ENCODE results near the gene JUND. TPM values are rescaled to one million over a fixed set of nuclear protein-coding genes. Genes with fewer than 3 reads are reported as not detected.

JUND gene
- total RNA-seq, 2 experiments from 2014 or later, result 79.0 to 138 TPM

DNA sequence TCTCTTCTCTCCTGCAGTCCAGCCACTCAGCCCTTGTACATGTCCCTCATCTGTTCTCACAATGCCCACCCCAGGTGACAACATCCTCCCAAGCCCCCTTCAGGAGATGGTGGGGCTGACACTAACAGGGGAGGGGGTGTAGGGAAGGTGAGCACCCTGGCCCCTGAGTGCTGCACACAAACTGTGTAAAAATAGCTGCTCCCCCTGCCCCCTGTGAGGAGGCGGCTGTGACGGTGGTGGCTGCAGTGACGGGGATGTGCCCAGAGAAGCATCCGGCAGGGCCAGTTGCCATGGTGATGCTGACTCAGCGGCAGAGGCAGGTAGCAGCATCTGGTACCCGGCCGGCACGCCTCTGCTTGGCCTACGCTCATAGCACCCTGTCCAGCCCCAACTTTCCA lies 13.0 kb upstream of the JUND start:
- Histone ChIP-seq H4K20me1 (ENCODE audit: insufficient read depth, low read length) (no peaks in the 10 kb centered on the region), H2AFZ (ENCODE audit: low read length) (no peak overlapping the region), H3K4me3 (ENCODE audit: low read depth, low read length, poor library complexity, severe bottlenecking) (no peak overlapping the region), H3K36me3 (ENCODE audit: insufficient read depth, low read length) (no peaks in the 10 kb centered on the region), H3K27ac (ENCODE audit: low read depth, low read length, poor library complexity, severe bottlenecking) (no peak overlapping the region), H3K4me2 (ENCODE audit: low read length) (peak overlapping the region; percentile 87), H3K9me2 (ENCODE audit: insufficient read depth, low read length) (no peaks in the 10 kb centered on the region), H3K9me3 (ENCODE audit: low read length) (no peaks in the 10 kb centered on the region), H3K79me2 (ENCODE audit: insufficient read depth, low read depth, low read length) (no peaks in the 10 kb centered on the region), H3K4me1 (ENCODE audit: insufficient read depth, low read length, poor library complexity, severe bottlenecking) (peaks cover 56% of the 10 kb centered on the region)
- TF ChIP-seq, protein P1, sequence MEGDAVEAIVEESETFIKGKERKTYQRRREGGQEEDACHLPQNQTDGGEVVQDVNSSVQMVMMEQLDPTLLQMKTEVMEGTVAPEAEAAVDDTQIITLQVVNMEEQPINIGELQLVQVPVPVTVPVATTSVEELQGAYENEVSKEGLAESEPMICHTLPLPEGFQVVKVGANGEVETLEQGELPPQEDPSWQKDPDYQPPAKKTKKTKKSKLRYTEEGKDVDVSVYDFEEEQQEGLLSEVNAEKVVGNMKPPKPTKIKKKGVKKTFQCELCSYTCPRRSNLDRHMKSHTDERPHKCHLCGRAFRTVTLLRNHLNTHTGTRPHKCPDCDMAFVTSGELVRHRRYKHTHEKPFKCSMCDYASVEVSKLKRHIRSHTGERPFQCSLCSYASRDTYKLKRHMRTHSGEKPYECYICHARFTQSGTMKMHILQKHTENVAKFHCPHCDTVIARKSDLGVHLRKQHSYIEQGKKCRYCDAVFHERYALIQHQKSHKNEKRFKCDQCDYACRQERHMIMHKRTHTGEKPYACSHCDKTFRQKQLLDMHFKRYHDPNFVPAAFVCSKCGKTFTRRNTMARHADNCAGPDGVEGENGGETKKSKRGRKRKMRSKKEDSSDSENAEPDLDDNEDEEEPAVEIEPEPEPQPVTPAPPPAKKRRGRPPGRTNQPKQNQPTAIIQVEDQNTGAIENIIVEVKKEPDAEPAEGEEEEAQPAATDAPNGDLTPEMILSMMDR (conservative IDR thresholded peaks at IDR 0.05; ENCODE audit: low read length), result no peak
- no peak for TF ChIP-seq EZH2phosphoT487 (IDR thresholded peaks at IDR 0.05; ENCODE audit: borderline replicate concordance, low read depth, low read length)
- BruUV-seq (replicated peaks), result no TSS peak
- intact Hi-C loops (cut with micrococcal nuclease; ENCODE audit: unreplicated experiment), result no loop called here
- ChIA-PET POLR2A (interaction anchor here (3.1 kb wide), 1 partner anchor 14 kb away, joined by 38 read pairs; the partner anchor contains the start of gene JUND), CTCF (ENCODE audit: unreplicated experiment) (no interaction called here)
- peak; percentile 61 for DNase-seq (ENCODE audit: low spot score)

DNA sequence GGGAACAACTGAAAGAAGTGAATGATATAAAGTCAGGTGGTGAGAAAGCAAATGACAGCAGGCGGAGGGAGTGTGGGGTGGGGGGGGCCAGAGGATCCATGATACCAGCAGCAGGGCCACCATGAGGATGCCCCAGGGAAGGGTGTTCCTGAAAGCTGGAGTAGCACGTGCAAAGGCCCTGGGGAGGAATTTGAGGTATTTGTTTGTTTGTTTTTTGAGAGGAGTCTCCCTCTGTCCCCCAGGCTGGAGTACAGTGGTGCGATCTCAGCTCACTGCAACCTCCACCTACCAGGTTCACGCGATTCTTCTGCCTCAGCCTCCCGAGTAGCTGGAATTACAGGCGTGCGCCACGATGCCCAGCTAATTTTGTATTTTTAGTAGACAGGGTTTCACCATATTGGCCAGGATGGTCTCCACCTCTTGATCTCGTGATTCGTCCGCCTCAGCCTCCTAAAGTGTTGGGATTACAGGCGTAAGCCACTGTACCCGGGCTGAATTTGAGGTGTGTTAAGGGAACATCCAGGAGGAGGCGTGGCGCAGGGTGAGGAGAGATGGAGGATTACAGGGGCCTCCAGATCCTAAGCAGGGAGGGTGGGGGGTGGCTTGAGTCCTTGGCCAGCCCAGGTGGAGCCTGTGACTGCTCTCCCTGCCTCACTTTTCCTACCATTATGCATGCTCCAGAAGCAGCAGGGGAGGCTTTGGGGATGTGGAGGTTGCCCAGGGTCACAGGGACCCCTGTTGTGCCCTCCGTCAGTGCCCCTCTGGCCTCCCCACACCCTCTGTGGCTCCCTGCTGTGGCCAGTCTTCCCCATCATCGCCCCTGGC lies 12.4 kb upstream of the JUND start:
- Histone ChIP-seq H2AFZ (ENCODE audit: low read length) (peak overlapping the region; percentile 83; the same call in 1 of the 2 replicates), H3K9me3 (ENCODE audit: low read length) (no peaks in the 10 kb centered on the region), H3K9me2 (ENCODE audit: insufficient read depth, low read length) (no peaks in the 10 kb centered on the region), H3K4me2 (ENCODE audit: low read length) (peak overlapping the region; percentile 87), H3K36me3 (ENCODE audit: insufficient read depth, low read length) (no peaks in the 10 kb centered on the region), H3K4me3 (ENCODE audit: low read depth, low read length, poor library complexity, severe bottlenecking) (peak overlapping the region; percentile 73), H3K4me1 (ENCODE audit: insufficient read depth, low read length, poor library complexity, severe bottlenecking) (peaks cover 57% of the 10 kb centered on the region), H3K27ac (ENCODE audit: low read depth, low read length, poor library complexity, severe bottlenecking) (peak overlapping the region; percentile 59), H4K20me1 (ENCODE audit: insufficient read depth, low read length) (no peaks in the 10 kb centered on the region), H3K79me2 (ENCODE audit: insufficient read depth, low read depth, low read length) (no peaks in the 10 kb centered on the region)
- DNase-seq (ENCODE audit: low spot score), result no peak
- intact Hi-C loops (cut with micrococcal nuclease; ENCODE audit: unreplicated experiment), result no loop called here
- CTCF ChIA-PET (ENCODE audit: unreplicated experiment), result no interaction called here
- BruUV-seq (replicated peaks), result no TSS peak
- no peak for TF ChIP-seq EZH2phosphoT487 (IDR thresholded peaks at IDR 0.05; ENCODE audit: borderline replicate concordance, low read depth, low read length)
- TF ChIP-seq, protein P1 (conservative IDR thresholded peaks at IDR 0.05; ENCODE audit: low read length), result no peak
- POLR2A ChIA-PET, result interaction anchor here (0.6 to 3.1 kb wide), 7 partner anchors 9 to 36 kb away, joined by 3 to 38 read pairs (median 5); partner anchors contain the start of genes JUND and LSM4

Data from OCI-LY7 (cell line).